Neural crest cell (in vitro differentiated cells): Measurements from ENCODE around the gene VWC2L. TPM values are rescaled to one million over a fixed set of nuclear protein-coding genes. Genes with fewer than 3 reads are reported as not detected.
A peak's percentile ranks its signal among the peaks of the same experiment; 100 is the strongest.

Experiments used
- DNase-seq: peaks from one replicate; pipeline ENCODE4 v3.0.0; 2021; ENCODE audit warnings: low read depth, mixed read lengths, low spot score
- H3K27ac Mint-ChIP-seq: one replicate; pipeline ENCODE4 v1.8.0; 2021; ENCODE audit warnings: mild to moderate bottlenecking, mixed read lengths; ENCODE audit not compliant: unreplicated experiment
- H3K27me3 Mint-ChIP-seq: 2 replicates; pipeline ENCODE4 v1.8.0; 2021; ENCODE audit warnings: low read depth, mild to moderate bottlenecking, mixed read lengths
- H3K36me3 Mint-ChIP-seq: 2 replicates; pipeline ENCODE4 v1.8.0; 2021; ENCODE audit warnings: low read depth, mild to moderate bottlenecking, mixed read lengths
- H3K4me1 Mint-ChIP-seq: 2 replicates; pipeline ENCODE4 v1.8.0; 2021; ENCODE audit warnings: mixed read lengths
- H3K4me3 Mint-ChIP-seq: one replicate; pipeline ENCODE4 v1.8.0; 2021; ENCODE audit warnings: mild to moderate bottlenecking, mixed read lengths
- H3K9me3 Mint-ChIP-seq: 2 replicates; pipeline ENCODE4 v1.8.0; 2021; ENCODE audit warnings: mixed read lengths
- total RNA-seq: library from RNA; stranded (reverse); gene quantifications from 2 replicates; pipeline ENCODE4 v1.2.1, GENCODE V29; 2021
- TF ChIP-seq, protein P1 (sequence below): fragments of 200-600 bp; sonication (generic); conservative IDR thresholded peaks from 2 replicates; pipeline ENCODE4 v1.5.0; 2021; ENCODE audit warnings: antibody characterized with exemption, mild to moderate bottlenecking

VWC2L gene
- total RNA-seq, 1 donor from 2014 or later = 0.23 TPM

DNA sequence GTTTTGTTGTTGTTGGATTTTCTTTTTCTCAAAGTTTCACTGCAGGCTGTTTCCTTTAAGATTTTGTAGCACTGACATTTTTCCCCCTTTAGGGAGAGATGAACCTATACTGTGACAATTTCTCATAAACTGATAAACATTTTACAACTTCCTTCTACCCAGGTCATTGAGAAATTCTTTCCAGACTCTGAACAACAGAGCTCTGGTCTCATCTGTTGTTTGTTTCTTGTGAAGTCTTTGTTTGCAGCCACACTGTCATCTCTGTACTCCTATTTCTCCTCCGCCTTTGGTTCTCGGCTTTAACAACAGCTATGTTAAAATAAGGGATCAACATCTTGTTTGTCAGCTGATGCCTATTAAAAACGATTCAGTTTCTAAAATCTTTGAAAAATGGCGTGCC is 167.6 kb downstream of the VWC2L start:
- DNase-seq = no peak
- peaks cover 9% of the 10 kb centered on the region for H3K27me3 Mint-ChIP-seq

DNA sequence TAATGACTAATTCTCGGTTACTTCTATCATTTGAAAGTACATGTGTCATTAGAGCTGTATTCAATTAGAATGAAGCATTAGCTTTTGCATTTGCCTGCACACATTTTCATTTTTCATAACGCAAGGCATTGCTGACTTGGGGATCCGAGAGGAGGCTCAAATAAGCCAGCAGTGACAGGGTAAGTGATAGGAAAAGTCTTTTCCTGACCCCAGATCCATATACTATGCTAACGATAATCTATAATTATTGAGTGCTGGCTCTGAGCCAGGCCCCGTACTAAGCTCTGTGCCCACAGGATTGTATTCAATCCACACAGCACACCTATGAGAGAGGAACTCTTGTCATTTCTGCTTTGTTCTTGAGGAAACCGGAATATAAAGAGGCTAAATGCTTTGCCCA is 168.2 kb downstream of the VWC2L start:
- H3K4me3 Mint-ChIP-seq = no peak overlapping the region
- H3K36me3 Mint-ChIP-seq = no peaks in the 10 kb centered on the region
- H3K4me1 Mint-ChIP-seq = peaks cover 77% of the 10 kb centered on the region
- H3K27me3 Mint-ChIP-seq = peaks cover 9% of the 10 kb centered on the region
- TF ChIP-seq, protein P1, sequence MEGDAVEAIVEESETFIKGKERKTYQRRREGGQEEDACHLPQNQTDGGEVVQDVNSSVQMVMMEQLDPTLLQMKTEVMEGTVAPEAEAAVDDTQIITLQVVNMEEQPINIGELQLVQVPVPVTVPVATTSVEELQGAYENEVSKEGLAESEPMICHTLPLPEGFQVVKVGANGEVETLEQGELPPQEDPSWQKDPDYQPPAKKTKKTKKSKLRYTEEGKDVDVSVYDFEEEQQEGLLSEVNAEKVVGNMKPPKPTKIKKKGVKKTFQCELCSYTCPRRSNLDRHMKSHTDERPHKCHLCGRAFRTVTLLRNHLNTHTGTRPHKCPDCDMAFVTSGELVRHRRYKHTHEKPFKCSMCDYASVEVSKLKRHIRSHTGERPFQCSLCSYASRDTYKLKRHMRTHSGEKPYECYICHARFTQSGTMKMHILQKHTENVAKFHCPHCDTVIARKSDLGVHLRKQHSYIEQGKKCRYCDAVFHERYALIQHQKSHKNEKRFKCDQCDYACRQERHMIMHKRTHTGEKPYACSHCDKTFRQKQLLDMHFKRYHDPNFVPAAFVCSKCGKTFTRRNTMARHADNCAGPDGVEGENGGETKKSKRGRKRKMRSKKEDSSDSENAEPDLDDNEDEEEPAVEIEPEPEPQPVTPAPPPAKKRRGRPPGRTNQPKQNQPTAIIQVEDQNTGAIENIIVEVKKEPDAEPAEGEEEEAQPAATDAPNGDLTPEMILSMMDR = no peak
- H3K27ac Mint-ChIP-seq = peak overlapping the region; percentile 43
- H3K9me3 Mint-ChIP-seq = no peaks in the 10 kb centered on the region
- DNase-seq = no peak

More for the DNA sequence above, 167.6 kb downstream of the VWC2L start:
- H3K4me3 Mint-ChIP-seq = peak overlapping the region; percentile 1
- H3K9me3 Mint-ChIP-seq = no peaks in the 10 kb centered on the region
- TF ChIP-seq, protein P1 = no peak
- peaks cover 79% of the 10 kb centered on the region for H3K4me1 Mint-ChIP-seq
- no peaks in the 10 kb centered on the region for H3K36me3 Mint-ChIP-seq
- H3K27ac Mint-ChIP-seq = peak overlapping the region; percentile 86

DNA sequence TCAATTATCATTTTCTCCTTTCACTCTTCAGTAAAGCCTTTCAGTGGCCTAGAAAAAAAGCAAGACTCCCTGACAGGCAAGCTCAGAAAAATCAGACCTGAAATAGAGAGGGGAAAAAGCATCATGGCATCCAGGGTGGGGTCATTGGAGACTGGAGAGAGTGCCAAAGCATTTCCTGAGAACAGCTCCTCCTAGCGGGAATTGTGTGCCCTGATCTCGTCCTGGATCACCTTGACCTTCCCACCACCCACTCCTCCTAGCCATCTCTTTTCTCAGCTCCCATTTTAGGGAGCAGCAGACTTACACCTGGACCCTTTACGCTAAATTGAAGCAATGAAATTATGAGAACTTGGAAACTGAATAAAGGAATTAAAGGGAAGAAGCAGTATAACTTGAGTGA is 176.6 kb downstream of the VWC2L start:
- Mint-ChIP-seq H3K9me3 (no peaks in the 10 kb centered on the region), H3K4me3 (no peak overlapping the region), H3K4me1 (peaks cover under 1% of the 10 kb centered on the region), H3K36me3 (no peaks in the 10 kb centered on the region), H3K27me3 (peaks cover 4% of the 10 kb centered on the region), H3K27ac (no peak overlapping the region)
- TF ChIP-seq, protein P1 = peak; percentile 48
- DNase-seq = peak; percentile 11

DNA sequence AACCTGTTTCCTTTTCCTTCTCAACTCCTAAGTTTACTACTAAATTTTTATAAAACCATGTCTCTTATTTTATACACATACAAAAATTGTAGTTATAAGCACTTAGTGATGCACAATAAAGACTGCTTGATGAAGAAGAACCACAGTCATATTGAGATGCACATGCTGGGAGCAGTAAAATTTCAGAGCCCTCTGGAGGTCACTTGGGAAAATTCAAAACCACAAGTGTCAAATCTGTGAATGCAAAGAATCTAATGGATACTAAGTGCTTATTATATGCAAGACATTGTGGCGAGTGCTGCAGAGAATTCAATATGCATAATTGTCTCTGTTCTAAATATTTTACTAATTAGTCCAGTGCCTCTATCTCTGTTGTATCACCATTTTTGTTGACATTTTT is 180.5 kb downstream of the VWC2L start:
- no peaks in the 10 kb centered on the region for H3K36me3 Mint-ChIP-seq
- no peak overlapping the region for H3K27ac Mint-ChIP-seq
- DNase-seq = no peak
- H3K27me3 Mint-ChIP-seq = no peaks in the 10 kb centered on the region
- H3K4me1 Mint-ChIP-seq = peaks cover 8% of the 10 kb centered on the region
- TF ChIP-seq, protein P1 = peak; percentile 37
- no peaks in the 10 kb centered on the region for H3K9me3 Mint-ChIP-seq
- no peak overlapping the region for H3K4me3 Mint-ChIP-seq

DNA sequence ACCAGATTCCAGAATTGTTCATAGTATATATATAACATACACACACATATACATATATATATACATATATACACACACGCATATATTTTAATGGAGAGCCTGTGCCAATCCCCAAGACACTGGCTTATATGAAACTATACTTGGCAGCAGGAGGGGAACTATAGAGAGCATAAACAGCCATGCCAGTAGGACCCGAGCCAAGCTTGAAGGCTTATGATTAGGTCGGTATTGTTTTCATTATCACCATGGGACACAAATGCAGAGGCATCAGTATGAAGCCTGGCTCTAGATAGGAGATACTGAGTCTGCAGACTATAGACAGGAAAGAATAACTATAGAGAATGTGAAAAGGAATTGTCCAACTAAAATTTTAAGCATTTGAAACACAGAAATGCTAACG is 181.2 kb downstream of the VWC2L start:
- Mint-ChIP-seq H3K4me3 (no peak overlapping the region), H3K27ac (no peak overlapping the region), H3K9me3 (no peaks in the 10 kb centered on the region), H3K36me3 (no peaks in the 10 kb centered on the region), H3K27me3 (no peaks in the 10 kb centered on the region), H3K4me1 (peaks cover 8% of the 10 kb centered on the region)
- TF ChIP-seq, protein P1 = no peak
- no peak for DNase-seq

DNA sequence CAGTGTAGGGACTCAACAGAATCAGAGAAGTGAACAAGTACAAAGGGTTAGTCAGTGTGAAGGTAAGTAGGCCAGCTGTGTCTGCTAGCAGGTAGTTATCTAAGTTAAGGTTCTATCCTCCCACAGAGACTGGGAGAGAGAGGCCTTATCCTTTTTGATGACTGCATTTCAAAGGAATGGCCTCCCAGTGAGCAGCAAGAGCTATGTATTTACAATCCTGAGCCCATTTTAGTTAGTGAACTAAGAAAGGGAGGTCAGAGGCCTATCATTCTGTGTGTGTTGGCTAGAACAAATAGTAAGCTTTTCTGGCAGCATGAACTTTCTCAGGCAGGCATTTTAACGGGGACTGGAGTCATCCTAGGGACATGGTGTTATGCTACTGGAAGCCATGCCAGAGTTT is 182.9 kb downstream of the VWC2L start:
- no peak overlapping the region for H3K27ac Mint-ChIP-seq
- DNase-seq = no peak
- no peaks in the 10 kb centered on the region for H3K36me3 Mint-ChIP-seq
- H3K4me3 Mint-ChIP-seq = no peak overlapping the region
- no peaks in the 10 kb centered on the region for H3K27me3 Mint-ChIP-seq
- TF ChIP-seq, protein P1 = no peak
- H3K4me1 Mint-ChIP-seq = peaks cover 8% of the 10 kb centered on the region
- H3K9me3 Mint-ChIP-seq = no peaks in the 10 kb centered on the region
